Cardiac septum (tissue), 1 donor: ENCODE results near the gene ACSL1. TPM values are rescaled to one million over a fixed set of nuclear protein-coding genes. Genes with fewer than 3 reads are reported as not detected.
A peak's percentile ranks its signal among the peaks of the same experiment; 100 is the strongest.
"Not testable (repeated sequence)": the region's sequence is repeated elsewhere in the genome, so short reads cannot be mapped to it uniquely, and the experiment has no call there.

ENCODE experiments used
- DNase-seq: peaks from one replicate; pipeline ENCODE4 v3.0.0-alpha.2; 2020; ENCODE audit warnings: low spot score
- intact Hi-C: fragments of 100-400 bp; cut with DNase I; formaldehyde crosslinking; loops from one replicate; pipeline ENCODE4 v1.14.0; 2022
- total RNA-seq: library from RNA; stranded (reverse); fragmentation: NEBNext Ultra II Directional; extraction: Animal tissue kit (Norgen Biotek cat#: 25700); gene quantifications from one replicate; pipeline ENCODE4 v1.2.1, GENCODE V29; 2021
- donor health status: DM: no; HTN: no; CAD: no.

Gene ACSL1
- total RNA-seq, 1 donor from 2014 or later: 98.6 TPM

DNA sequence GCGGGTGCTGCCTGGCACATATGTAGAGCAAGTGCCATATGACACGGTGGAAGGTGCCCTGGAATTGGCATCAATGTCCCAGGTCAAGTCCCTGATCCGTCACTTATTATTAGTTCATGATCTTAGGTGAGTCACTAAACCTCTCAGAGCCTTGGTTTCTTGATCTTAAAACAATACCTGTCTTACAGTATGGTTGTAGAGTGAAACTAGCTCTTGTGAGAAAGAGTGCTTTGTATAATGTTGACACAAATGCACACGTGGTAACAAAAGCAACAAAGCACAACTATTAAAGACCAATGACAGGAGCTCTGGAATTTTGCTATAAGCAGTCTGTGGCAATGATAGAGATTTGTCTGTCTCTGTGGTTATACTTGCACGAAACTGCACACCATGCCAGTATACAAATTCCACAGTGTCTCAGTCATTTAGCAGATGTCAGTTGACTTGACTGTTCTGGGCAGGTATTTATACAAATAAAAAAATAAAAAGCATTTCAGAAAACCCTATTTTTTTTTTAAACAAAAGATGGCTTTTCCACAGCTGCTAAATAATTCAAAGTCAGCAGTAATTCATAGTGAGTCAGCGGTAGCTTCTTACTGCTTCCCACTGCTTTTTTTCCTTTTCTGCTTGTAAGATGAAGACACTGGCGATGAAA lies 19.7 kb upstream of the ACSL1 start:
- intact Hi-C loops: no loop called here
- no peak for DNase-seq

DNA sequence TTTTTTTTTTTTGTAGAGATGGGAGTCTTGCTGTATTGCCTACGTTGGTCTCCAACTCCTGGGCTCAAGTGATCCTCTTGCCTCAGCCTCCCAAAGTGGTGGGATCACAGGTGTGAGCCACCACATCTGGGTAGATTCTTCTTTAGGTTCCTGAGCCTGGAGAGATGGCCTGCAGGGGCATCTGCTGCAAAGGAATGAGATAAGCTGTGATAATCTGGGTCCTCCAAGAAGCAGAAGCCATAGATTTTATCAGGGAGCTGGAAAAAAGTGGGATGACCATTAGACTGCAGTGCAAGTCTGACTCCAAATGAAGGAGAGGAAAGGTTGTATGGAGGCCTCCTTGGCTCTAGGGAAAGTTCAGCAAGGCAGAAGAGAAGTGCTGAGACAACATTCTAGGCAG lies 19.0 kb upstream of the ACSL1 start:
- no peak for DNase-seq
- intact Hi-C loops: no loop called here

DNA sequence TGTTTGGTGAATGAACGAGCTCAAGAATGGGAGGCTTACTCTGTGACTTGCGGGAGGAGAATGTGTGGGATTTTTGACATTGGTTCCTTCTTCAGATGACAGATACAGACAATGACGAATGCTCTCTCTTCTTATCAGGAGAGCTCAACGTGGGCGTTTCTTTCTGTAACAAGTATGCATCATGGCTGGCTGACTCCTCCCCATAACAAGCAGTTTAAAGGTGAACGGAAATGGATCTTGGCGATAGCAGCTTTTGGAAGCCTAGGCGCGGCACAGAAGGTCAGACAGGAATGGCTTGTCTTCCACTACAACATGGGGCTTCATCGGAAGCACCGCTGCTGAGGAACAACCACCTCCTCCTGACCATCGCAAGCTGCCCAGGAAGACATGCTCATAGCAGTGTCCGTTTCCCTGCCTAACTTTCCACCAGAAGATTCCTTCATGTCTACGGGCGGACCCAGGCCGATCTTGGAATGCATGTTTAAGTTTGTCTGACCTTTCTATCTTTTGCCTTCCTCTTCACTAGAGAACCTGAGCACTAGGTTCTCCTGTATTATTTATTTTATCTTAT lies 18.3 kb upstream of the ACSL1 start:
- intact Hi-C loops: no loop called here
- no peak for DNase-seq

DNA sequence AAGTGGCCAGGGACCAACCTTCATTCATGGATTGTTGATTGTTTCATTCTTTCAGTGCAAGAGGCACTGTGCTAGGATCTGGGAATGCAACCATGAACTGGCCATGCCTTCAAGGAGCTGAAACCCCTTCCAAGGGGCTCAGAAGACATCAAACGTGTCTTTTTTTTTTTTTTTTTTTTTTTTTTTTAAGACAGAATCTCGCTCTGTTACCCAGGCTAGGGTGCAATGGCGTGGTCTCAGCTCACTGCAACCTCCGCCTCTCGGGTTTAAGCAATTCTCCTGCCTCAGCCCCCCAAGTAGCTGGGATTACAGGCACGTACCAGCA lies 13.3 kb upstream of the ACSL1 start:
- DNase-seq, intact Hi-C loops: not testable (repeated sequence)

DNA sequence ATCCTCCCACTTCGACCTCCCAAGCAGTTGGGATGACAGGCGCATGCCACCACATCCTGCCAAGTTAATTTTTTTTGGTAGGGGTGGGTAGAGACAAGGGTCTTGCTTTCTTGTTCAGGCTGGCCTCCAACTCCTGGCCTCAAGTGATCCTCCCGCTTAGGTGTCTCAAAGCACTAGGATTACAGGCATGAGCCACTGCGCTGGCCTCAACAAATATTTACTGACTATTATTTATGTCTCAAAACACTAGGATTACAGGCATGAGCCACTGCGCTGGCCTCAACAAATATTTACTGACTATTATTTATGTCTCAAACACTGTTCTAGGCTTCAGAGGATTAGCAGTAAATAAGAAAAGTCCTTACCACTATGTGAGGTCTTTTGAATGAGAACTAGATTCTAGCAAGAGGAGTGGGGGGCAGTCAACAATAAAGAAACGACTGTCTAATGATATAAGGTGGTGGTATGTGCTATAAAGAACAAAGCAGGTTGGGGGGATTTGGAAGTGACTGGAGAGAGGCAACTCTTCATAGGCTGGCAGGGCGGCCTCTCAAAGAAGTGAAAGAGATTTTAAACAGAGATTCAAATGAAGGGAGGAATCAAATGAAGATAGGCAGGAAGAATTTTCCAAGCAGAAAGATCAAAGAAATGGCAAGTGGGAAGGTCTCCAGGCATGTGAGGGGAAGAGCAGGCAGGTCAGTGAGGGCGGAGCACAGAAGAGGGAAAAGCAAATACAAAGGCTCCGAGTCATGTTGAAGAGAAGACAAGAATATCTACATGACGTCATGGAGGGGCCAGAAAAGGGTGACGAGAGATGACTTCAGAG lies 12.7 kb upstream of the ACSL1 start:
- no peak for DNase-seq
- intact Hi-C loops: no loop called here

DNA sequence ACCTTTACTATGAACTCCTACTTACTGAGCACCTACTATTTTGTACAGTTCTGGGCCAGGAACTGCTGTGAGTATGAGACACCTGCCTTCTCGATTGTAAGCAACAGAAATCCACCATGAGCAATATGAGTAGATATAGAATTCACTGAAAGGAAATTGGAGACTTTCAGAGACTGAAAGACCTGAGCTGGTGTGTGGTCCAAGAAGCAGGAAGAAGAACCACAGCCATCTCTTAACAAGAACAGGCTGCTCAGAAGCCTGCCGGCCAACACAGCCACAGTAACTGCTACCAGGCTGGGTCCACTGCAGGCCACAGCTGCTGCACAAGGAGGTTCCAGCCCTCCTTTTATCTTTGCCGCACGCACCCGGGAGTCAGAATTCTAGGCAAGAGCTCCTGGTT lies 10.8 kb upstream of the ACSL1 start:
- no peak for DNase-seq
- intact Hi-C loops: no loop called here

DNA sequence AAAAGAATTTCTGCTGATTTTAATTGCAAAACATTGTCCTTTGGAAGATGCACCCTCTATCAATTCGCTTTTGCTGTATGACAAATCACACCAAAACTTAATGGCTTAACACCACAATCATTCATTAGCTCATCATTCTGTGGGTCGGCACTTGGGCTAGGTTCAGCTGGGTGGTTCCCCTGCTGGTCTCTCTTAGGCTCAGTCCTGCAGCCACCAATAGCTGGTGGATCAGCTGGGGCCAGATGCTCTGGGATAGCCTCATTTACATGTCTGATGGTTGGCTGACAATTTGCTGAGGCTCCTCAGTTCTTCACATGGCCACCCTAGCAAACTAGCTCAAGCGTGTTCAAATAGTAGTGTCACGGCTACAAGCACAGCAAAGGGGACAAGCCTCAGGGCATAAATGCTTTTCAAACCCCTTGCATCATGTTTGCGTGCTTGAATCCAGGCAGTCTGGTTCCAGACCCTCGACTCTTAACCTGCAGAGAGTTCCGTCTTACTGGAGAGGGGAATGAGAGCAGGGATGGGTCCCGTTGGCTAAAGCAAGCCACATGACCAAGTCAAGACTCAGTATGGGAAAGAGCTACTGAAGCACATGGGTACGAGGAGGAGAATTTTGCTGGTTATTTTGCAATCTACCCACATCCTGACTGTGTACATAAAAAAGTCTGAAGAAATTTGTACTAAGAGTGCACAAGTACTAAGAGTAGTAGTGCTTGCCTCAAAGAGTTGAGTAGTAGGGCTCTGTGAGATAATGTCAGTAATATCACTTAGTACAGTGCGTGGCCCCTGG lies 7.5 kb upstream of the ACSL1 start:
- intact Hi-C loops: no loop called here
- no peak for DNase-seq

DNA sequence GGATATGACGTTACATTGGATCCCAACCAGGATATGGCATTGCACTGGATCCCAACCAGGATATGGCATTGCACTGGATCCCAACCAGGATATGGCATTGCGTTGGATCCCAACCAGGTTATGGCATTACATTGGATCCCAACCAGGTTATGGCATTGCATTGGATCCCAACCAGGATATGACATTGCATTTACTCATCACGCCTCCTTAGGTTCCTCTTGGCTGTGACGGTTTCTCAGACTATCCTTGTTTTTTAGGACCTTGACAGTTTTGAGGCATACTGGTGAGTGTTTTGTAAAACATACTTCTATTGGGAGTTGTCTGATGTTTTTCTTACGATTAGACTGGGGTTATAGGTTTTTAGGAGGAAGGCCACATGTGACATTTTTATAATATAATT lies 5.4 kb upstream of the ACSL1 start:
- no peak for DNase-seq
- intact Hi-C loops: no loop called here

DNA sequence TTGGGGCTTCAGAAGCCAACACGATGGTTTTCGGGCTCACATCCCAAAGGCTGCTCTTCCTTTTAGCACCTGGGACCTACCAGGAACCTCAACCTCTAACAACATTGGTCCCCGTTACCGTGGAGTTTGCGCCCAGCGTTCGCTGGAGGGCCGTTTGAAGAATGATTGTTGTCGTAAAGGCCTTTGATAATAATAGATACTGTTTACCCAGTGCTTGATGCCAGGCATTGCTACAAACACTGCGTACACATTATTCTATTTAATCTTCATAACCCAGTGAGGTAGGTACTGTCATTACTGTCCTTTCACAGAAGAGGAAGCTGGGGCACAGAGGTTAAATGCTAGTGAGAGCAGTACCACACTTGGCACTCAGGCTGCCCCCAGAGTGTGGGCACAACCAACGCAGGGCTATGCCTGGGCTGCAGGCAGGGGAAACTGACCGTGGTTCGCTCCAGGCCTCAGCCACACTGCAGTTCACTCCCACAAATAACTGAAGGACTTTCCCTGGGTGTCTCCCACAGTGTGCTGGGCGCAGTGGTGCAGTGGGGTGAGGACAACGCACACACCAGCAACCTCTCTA lies 1.0 kb upstream of the ACSL1 start:
- DNase-seq: no peak
- intact Hi-C loops: loop anchor here (5.0 to 10.0 kb wide), 2 partner anchors 79 to 352 kb away; partner anchors contain the start of gene IRF2

DNA sequence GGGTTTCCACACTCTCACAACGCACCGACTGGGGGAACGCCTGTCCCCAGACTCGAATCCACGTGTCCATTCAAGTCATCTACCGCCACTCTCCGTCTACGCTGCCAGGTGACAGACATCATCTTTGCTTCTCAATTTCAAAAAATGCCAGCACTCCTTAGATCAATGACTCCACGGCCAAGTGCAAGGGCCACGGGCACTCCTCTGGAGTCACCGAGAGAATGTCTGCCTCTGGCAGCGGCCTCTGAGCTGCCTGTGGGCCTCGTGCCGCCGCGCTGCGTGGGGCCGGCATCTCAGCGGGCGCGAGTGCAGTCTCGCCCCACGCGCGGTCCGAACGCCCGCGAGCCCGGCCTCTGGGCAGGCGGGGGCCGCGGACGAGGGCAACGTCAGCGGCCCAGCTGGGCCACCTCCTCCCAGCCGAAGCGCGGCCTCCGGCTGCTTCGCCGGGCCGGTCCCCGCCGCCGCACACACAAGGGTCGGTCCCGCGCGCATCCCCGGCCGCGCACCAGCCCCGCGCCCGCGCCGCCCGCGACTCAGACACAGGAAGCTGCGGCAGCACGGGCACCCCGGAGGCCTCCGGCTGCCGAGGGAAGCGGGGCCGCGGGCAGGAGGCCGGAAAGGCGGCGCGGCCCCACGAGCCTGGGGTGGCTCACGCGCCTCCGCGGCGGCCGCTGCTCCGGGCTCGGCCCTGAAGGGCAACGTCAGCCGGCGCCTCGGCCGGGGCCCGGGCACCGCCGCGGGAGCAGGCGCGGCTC lies 450 bp downstream of the ACSL1 start:
- DNase-seq: peak; percentile 78
- intact Hi-C loops: loop anchor here (5.0 to 10.0 kb wide), 2 partner anchors 78 to 351 kb away; partner anchors contain the start of gene IRF2

DNA sequence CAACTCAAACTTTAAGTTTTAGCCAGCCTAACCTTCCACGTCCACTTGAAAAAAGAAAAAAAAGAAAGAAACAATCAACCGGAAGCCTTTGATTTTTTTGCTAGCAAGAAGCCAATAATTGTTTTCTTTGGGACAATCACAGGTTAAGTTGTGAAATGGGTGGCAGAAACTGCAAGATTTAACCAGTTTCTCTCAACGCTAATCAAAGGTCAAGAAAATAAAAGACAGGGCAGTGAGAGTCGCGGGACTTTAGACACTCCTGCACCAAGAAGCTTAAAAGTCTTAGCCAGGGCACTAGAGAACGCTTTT lies 1.0 kb downstream of the ACSL1 start:
- no peak for DNase-seq
- intact Hi-C loops: loop anchor here (5.0 to 10.0 kb wide), 3 partner anchors 77 to 350 kb away; partner anchors contain the start of genes CASP3, IRF2 and PRIMPOL

DNA sequence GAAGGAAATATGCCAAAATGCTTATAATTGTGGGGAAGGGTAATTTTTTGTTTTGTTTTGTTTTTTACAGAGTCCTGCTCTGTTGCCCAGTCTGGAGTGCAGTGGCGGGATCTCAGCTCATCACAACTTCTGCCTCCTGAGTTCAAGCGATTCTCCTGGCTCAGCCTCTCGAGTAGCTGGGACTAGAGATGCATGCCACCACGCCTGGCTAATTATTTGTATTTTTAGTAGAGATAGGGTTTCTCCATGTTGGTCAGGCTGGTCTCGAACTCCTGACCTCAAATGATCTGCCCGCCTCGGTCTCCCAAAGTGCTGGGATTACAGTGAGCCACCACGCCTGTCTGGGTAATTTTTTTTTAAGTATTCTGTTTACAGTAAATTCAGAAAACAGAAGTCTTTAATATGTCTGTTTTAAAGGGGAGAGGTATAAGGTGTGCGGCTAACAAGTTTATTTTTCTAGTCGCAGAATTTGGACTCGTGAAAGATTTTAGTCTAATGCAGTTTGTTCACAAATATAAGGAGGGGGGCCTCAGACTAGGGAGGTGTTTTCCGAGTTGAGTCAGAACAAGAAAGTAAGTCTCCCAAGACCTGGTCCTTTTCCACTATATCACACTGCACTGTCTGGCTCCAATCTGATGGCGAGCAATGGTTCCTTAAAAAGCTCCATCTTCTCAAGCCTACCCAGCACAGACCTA lies 1.5 kb downstream of the ACSL1 start:
- intact Hi-C loops: loop anchor here (5.0 to 10.0 kb wide), 2 partner anchors 177 to 349 kb away; partner anchors contain the start of genes CASP3, IRF2 and PRIMPOL
- no peak for DNase-seq

DNA sequence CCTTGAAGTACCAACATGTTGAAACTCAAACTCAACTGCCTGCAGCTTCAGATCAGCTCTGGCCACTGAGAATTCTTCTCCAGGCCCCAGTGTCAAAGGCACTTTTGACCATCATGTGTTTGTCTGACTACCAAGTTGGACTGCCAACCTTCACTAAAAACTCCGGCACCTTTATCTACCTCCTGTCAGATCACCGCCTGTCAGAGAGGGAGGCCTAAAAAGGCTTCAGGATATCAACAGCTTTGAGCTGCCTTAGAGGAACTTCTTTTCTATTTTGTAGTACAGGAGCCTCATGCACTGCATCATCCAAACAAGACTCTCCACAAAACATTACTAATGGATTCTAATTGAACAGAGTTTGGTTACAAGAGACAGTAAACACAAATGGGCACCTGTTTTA lies 2.8 kb downstream of the ACSL1 start:
- DNase-seq: no peak
- intact Hi-C loops: loop anchor here (5.0 to 10.0 kb wide), 2 partner anchors 176 to 348 kb away; partner anchors contain the start of genes CASP3, IRF2 and PRIMPOL

DNA sequence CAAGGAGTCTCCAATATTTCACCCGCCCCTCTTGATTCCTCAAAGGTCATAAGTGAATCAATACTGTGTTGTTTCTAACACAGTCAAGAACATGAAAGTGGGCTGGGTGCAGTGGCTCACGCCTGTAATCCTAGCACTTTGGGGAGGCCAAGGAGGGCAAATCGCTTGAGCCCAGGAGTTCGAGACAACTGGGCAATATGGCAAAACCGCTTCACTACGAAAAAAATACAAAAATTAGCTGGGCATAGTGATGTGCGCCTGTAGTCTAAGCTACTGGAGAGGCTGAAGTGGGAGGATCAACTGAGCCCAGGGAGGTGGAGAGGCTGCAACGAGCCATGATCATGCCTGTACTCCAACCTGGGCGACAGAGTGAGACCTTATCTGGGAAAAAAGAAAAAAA lies 3.4 kb downstream of the ACSL1 start:
- no peak for DNase-seq
- intact Hi-C loops: loop anchor here (5.0 to 10.0 kb wide), 2 partner anchors 175 to 348 kb away; partner anchors contain the start of genes CASP3, IRF2 and PRIMPOL

DNA sequence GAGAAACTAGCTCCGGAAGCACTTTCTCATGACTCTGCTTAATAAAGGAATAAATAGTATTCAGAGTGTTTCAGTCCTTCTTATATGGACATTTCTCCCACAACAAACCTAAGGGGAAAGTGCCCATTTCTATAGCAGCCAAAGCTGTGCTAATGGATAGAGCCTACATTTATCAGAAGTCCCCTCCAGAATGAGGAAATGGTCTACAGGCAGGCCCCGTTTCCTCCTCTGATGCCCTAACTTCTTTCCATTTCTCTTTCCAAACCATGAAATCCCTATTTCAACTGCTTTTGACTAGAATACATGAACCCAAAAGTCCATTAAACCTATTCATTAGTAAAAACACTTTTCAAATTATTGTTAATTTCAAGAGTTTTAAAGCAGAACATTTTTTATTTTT lies 4.5 kb downstream of the ACSL1 start:
- intact Hi-C loops: loop anchor here (5.0 to 10.0 kb wide), 2 partner anchors 174 to 346 kb away; partner anchors contain the start of genes CASP3, IRF2 and PRIMPOL

DNA sequence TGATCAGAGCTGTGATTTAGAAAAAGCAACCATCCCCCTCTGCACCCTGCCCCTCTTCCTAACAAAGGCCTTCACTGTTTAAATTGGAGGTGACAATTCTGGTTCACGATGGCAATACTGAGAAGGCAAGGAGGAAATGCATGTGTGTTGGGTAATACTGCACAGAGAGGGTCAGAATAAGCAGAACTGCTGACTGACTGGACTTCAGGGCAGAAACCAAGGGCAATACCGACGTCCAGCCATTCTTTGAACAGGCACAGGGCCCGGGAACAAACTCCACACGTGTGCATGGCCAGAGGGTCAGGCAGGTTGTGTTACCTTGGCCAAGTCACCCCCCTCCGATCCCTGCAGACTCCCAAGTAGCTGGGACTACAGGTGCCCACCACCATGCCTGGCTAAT lies 6.0 kb downstream of the ACSL1 start:
- intact Hi-C loops: loop anchor here (5.0 to 10.0 kb wide), 3 partner anchors 172 to 345 kb away; partner anchors contain the start of genes CASP3, IRF2, PRIMPOL and SLC25A4
- no peak for DNase-seq

More for the DNA sequence above, 4.5 kb downstream of the ACSL1 start:
- DNase-seq: no peak

DNA sequence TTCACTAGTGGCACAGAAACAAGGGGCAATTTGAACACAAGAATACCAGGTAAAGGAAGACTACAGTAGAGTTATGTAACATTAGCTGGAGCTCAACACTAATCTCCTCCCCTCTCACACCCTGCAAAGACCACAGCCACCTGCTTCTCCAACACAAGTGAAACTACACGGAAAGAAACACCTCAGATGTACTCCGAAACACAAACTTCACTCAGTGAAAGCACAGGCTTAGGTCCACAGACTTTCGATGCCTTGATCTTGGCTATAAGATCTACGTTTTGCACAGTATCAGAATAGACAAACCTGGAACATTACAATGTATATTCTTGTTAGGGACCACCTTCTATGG lies 7.6 kb downstream of the ACSL1 start:
- intact Hi-C loops: loop anchor here (5.0 kb wide), 1 partner anchor 324 kb away; the partner anchor contains the start of gene SLC25A4

More for the DNA sequence above, 7.6 kb downstream of the ACSL1 start:
- DNase-seq: no peak
